Caki2 (cell line): ENCODE measurements around the gene HMX3. TPM values are rescaled to one million over a fixed set of nuclear protein-coding genes. Genes with fewer than 3 reads are reported as not detected.
A peak's percentile ranks its signal among the peaks of the same experiment; 100 is the strongest.
"Not testable (repeated sequence)": the region's sequence is repeated elsewhere in the genome, so short reads cannot be mapped to it uniquely, and the experiment has no call there.

Source experiments
- DNase-seq: peaks from one replicate; pipeline ENCODE4 v3.0.0-alpha.2; 2015; ENCODE audit warnings: low read depth
- in situ Hi-C: cut with HindIII; loops from 2 replicates; pipeline ENCODE4 v1.10.0; 2016; ENCODE audit warnings: low sequenced_read_pairs, low pct_unique_long_range_greater_than_20kb, mixed read lengths
- total RNA-seq: library from RNA; depleted of rRNA; stranded (reverse); fragments of >200 nt; shearing (Covaris generic); gene quantifications from 2 replicates; pipeline ENCODE4 v1.2.3, GENCODE V29; 2014; ENCODE audit warnings: low replicate concordance

HMX3 gene
- total RNA-seq, 1 experiment from 2014 or later, result not detected

DNA sequence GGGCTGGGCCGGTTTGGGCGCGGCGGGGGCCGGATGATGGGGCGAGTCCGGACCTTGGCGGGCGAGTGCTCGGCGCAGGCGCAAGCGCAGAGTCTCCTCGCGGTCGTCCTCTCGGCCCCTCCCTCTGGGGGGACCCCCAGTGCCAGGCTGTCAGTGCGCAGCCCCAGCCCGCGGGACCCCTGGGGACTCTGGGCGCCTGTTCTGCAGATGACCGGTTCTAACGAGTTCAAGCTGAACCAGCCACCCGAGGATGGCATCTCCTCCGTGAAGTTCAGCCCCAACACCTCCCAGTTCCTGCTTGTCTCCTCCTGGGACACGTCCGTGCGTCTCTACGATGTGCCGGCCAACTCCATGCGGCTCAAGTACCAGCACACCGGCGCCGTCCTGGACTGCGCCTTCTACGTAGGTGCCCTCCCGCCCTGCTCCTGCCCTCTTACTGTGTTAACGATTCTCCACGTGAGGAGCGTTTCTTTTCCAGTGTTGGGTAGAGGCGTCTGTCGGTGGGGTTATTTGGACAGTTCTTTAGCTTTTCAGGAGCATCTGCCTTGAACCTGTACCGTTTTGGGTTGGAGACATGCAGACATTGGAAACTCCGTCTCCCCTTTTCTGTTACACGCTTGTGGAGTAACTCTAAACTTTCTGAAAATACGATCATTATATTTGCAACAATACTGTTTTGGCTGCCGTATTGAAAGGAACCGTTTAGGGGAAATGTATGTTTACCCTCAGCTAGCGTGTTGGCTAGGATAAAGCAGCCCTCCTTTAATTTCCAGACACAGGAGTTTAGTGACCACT lies 19.1 kb downstream of the HMX3 start:
- DNase-seq, result peak; percentile 66
- in situ Hi-C loops, result no loop called here

GRCh38 chr10:123156078-123156477 lies 20.3 kb downstream of the HMX3 start:
- in situ Hi-C loops, result no loop called here
- DNase-seq, result no peak

GRCh38 chr10:123157210-123157609 lies 21.4 kb downstream of the HMX3 start:
- in situ Hi-C loops, result no loop called here
- DNase-seq, result peak; percentile 32

- in situ Hi-C loops, result no loop called here
- DNase-seq, result no peak
Observed at GRCh38 chr10:123158682-123159081, 22.9 kb downstream of the HMX3 start.

GRCh38 chr10:123160311-123160980 lies 24.7 kb downstream of the HMX3 start:
- DNase-seq, result no peak
- in situ Hi-C loops, result no loop called here

DNA sequence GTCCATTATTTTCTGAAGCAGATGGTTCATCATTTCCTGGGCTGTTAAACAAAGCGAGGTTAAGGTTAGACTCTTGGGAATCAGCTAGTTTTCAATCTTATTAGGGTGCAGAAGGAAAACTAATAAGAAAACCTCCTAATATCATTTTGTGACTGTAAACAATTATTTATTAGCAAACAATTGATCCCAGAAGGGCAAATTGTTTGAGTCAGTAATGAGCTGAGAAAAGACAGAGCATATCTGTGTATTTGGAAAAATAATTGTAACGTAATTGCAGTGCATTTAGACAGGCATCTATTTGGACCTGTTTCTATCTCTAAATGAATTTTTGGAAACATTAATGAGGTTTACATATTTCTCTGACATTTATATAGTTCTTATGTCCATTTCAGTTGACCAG lies 28.5 kb downstream of the HMX3 start:
- DNase-seq, result no peak
- in situ Hi-C loops, result no loop called here

DNA sequence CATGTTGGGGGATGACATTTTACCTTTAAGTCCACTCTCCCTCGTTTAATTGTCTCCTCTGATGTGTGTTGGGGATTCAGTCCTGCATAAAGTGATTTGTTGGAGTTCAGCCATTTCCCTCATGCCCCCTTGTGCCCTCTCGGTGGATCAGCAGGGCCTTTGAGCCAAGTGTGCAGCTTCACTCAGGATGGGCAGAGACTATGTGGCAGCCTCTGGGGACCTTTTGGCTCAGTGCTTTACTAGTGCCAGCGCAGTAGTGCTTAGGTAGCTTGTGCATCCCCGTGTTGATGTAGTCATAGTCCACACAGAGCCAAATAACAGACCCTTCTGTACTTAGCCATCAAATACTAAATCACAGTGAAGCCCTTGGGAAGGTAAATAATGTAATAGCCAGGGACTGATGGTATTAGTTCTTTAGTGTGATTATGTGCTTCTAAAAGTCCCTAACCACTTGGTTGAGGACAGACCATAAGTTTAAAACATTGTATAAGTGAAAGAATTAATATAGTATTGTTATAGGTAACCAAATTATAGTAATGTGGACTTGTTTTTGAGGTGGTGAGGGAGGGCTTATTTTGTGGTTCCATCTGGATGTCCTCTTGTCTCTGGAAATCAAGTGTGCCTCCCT lies 29.8 kb downstream of the HMX3 start:
- in situ Hi-C loops, result no loop called here
- no peak for DNase-seq

DNA sequence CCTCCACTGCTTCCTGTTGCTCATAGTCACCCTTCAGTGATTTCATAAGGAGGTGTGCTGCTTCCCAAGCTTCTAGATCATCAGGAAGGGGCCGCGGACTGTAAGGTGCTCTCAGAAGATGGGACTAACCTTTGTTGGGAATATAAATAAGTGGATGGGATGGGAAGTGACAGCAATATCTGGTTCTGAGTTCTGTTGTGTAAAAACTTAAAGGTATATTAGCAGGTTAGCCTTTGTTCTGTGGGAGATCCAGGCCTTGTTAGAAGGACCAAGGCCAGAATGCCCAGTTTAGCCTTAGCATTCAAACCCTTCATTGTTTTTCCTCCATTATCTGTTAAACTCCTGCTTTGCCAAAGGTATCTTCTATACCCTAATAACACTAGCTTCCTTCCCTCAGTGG lies 30.8 kb downstream of the HMX3 start:
- in situ Hi-C loops, result no loop called here
- DNase-seq, result peak; percentile 7

DNA sequence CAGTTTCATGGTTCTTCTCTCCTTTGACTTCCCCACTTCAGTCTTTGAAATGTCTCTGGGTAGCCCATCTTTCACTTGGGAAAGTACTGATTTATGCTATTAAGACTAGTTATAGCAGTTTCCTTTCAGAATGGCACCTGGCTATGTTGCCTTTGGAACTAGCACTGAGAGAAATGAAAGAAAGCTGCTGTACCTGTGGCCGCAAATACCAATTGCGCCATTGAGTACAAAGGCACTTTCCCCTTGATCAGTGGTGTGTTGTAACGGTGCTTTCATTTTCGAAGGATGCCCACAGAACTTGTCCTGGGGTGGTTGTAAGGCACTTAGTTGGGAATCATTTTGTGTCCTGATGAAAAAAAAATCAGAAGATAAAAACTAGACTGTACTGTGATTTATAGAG lies 35.2 kb downstream of the HMX3 start:
- no peak for DNase-seq
- in situ Hi-C loops, result no loop called here

GRCh38 chr10:123171616-123172015 lies 35.8 kb downstream of the HMX3 start:
- DNase-seq, in situ Hi-C loops: not testable (repeated sequence)

DNA sequence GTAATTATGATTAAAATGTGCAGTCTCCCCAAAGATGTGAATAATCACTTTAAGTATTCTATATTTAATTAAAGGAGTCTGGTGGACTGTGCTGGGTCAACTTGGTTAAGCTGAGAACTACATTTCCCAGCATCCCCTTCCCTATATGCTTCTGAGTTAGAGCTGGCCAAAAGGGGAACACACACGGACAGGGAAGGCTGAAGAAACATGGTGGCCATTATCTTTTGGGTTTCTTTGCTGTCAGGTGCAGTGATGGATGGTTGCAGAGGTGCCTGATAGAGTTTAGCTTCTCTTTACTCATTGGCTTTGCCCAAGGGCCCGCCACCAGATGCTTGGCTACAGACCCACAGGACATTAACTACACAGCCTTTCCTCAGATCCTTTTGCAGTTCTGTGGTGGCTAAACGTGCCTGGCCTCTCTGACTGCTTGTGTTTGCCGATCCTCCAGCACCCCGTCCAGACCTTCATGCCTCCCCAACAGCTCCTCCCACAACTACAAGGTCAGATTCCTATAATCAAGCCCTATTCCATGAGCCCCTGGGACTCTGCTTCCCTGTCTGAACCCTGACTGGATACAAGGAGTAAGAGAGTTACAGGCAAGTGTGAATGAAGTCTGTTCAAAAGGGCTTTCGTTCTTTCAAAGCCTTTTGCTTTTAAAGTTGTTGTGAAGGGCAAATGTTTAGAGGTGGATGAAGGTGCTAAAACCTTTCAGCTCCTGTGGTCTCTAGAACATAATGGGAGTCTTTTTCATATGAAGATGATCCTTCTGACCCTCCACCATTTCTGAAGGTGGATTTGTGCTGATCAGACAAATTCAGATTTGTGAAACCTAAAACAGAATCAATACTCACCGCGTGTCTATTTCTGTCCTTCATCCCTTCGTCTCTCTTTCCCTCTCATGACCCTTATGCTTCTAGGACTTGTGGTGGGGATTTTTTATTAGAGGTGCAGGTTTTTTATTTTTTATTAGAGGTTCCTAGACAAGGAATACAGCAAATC lies 39.9 kb downstream of the HMX3 start:
- in situ Hi-C loops, result no loop called here

DNA sequence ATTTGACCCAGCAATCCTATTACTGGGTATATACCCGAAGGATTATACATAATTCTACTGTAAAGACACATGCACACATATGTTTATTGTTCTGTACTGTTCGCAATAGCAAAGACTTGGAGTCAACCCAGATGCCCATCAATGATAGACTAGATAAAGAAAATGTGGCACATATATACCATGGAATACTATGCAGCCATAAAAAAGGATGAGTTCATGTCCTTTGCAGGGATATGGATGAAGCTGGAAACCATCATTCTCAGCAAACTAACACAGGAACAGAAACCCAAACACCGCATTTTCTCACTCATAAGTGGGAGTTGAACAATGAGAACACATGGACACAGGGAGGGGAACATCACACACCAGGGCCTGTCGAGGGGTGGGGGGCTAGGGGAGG lies 42.6 kb downstream of the HMX3 start:
- in situ Hi-C loops, result not testable (repeated sequence)

More for the DNA sequence above, 39.9 kb downstream of the HMX3 start:
- no peak for DNase-seq

DNA sequence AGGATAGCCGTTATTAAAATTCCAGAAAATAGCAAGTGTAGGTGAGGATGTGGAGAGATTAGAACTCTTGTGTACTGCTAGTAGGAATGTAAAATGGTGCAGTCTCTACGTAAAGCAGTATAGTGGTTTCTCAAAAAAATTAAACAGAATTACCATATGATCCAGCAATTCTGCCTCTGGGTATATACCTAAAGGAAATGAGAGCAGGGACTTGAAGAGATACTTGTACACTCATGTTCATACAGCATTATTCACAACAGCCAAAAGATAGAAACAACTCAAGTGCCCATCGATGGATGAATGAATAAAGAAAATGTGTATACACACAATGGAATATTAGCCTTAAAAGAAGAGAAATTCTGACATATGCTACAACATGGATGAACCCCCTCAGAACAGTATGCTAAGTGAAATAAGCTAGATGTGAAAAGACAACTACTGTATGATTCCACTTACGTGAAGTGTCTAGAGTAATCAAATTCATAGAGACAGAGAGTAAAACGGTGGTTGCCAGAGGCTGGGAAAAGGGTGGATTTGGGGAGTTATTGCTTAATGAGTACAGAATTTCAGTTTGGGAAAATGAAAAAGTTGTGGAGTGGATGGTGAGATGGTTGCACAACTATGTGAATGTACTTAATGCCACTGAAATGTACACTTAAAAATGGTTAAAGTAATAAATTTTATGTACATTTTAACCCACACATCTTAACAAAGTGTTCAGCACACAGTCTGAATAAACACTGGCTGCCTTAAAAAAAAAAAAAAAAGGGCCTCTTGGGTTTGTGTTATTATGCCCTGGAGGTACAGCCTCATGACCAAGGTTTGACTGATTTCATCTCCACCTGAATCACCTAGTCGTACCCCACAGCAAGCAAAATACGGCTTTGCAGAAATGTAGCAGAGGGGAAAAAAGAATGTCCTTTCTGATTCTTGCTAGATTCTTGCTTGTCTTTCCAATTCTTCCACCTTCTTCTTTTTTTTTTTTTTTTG lies 44.6 kb downstream of the HMX3 start:
- no peak for DNase-seq
- in situ Hi-C loops, result no loop called here

More for the DNA sequence above, 42.6 kb downstream of the HMX3 start:
- not testable (repeated sequence) for DNase-seq

DNA sequence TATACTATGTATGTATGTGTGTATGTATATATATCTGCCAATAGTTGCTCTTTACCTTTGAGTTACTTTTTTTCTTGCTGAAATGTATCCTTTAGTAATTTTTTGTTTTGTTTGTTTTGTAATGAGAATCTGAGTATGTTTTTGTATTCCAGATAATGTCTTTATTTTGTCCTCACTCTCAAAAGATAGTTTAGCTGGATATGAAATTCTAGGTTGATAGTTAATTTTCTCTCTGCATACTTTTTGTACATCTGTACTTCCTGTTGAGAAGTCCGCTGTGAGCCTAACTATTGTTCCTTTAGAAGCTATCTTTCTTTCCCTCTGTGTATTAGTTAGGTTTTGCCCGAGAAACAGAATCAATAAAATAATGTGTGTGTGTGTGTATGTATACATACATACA lies 48.0 kb downstream of the HMX3 start:
- DNase-seq, result no peak
- in situ Hi-C loops, result no loop called here

- no peak for DNase-seq
- in situ Hi-C loops, result no loop called here
Observed at GRCh38 chr10:123187781-123188180, 52.0 kb downstream of the HMX3 start.
